GM19463 (cell line): Measurements from ENCODE around the gene FAM83E.
"Not testable (repeated sequence)": the region's sequence is repeated elsewhere in the genome, so short reads cannot be mapped to it uniquely, and the experiment has no call there.

ENCODE experiments used
- ATAC-seq: cut with Tn5 transposase; IDR thresholded peaks from one replicate; pipeline ENCODE4 v1.9.1; 2021; ENCODE audit warnings: mild to moderate bottlenecking, moderate library complexity; ENCODE audit not compliant: unreplicated experiment

The FAM83E gene

DNA sequence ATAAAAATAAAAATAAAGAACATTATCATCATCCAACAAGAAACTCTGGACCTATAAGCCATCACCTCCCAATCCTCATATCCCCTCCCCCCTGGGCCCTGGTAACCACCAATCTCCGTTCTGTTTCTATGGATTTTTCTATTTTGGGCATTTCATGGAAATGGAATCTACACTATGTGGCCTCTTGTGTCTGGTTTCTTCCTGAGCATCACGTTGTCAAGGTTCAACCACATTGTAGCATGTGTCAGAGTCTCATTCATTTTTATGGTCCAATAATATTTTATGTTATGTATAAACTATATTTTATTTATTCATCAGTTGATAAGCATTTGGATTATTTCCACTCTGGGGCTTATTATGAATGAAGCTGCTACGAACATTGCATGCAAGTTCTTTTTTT lies 36.0 kb downstream of the FAM83E start:
- no peak for ATAC-seq

DNA sequence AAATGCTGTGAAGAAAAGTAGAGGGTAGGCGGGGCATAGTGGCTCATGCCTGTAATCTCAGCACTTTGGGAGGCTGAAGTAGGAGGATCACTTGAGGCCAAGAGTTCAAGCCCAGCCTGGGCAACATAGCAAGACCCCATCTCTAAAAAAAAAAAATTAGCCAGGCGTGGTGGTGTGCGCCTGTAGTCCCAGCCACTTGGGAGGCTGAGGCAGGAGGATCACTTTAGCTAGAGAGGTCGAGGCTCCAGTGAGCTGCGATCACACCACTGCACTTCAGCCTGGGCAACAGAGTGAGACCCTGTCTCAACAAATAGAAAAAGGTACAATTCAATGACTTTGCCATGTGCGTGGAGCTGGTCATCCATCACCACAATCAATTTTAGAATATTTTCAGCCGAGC lies 37.0 kb downstream of the FAM83E start:
- ATAC-seq = not testable (repeated sequence)

DNA sequence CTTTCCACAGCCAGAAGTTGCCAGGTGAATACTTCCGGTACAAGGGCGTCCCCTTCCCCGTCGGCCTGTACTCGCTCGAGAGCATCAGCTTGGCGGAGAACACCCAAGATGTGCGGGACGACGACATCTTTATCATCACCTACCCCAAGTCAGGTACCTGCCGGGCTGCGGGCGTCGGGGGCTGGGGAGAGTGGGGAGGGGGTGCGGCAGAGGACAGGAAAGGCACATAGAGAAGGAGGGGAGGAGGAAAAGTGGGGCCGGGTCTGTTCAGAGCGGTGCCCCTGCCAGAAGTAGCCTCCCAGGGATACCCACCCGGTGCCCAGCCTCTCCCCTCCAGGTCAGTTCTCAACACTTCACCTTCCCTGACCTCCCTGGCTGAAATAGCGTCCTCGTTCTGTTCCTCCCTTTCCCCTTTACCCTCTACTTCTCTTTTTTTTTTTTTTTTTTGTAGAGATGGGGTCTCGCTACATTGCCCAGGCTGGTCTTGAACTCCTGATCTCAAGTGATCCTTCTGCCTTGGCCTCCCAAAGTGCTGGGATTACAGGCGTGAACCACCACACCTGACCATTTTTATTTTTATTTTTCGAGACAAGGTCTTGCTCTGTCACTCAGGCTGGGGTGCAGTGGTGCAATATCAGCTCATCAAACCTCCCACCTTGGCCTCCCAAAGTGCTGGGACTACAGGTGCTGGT lies 38.8 kb downstream of the FAM83E start:
- ATAC-seq = no peak

DNA sequence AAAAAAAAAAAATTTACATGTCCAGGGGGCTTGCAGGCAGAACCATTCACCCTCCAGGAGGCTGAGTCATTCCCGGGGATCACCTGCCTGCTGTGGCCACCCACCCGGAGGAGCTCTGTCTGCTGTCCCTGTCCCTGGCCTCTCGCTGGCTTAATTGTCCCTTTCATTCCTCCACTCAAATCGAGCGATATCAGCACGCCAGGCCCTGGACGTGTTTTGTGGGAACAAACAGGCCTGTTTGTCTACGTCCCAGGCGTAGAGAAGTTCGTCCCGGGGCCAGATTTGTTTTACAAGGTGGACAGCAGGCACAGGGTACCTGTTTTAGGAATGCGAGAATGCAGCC lies 41.7 kb downstream of the FAM83E start:
- no peak for ATAC-seq

DNA sequence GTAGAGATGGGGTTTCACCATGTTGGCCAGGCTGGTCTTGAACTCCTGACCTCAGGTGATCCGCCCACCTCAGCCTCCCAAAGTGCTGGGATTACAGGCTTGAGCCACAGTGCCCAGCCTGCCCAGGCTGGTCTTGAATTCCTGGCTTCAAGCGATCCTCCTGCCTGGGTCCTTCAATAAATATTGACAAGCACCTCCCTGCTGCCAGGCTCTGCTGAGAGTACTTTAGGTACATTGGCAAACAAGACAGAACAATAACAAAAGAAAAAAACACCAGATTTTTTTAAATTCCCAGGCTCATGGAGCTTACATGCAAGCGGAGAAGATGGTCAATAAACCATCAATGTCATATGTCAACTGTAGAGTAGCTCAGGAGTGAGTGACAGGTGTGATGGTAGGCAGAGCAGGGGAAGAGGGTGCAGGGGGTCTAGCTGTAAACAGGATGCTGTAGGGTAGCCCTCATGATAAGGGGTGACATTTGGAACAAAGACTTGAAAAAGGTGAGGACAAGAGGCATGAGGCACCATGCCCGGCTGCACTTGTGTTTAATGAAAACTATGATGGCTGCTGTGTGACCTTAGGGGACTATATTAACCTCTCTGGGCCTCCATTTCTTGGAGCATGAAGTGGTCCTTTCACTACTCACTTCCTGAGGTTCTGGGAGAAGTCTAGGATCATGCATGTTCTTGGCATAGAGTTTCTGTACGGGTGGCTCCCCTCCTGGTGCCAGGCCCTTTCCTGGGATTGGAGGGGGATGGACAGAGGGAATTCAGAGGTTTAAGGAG lies 43.3 kb downstream of the FAM83E start:
- no peak for ATAC-seq

DNA sequence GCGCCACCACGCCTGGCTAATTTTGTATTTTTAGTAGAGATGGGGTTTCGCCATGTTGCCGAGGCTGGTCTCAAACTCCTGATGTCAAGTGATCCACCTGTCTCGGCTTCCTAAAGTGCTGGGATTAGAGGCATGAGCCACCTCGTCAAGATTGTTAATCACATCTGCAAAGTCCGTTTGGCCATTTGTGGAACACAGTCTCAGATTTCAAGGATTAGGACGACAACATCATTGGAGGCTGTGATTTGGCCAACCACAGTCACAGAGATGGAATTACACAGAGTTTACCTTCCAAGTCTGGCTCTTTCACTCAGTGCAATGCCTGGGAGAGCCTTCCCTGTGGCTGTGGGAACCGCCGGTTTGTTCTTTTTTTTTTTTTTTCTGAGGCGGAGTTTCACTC lies 45.1 kb downstream of the FAM83E start:
- ATAC-seq = no peak

DNA sequence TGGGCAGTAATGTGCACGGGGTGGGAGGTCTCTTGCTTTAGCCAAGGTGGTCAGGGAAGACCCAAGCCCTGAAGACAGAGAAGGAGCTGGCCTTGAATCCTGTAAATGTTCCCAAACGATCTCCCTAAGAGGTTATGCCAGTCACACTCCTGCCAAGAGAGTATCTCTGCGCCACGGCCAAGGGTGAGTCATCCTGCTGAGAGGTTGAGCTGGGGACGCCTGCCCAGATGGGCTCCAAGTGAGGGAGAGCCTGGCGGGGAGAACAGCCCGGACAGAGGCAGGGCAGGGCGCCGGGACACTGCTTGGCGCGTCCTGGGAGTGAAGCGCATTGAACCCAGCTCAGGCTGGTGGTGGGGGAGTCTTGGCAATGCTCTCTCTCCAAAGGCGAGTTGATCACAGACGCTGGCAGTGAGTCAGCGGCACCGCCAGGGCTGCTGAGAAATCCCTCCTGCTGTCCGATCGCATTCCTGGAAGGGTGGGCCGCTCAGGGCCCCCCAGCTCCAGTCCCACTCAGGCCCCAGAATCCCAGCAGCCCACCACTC lies 46.5 kb downstream of the FAM83E start:
- no peak for ATAC-seq

DNA sequence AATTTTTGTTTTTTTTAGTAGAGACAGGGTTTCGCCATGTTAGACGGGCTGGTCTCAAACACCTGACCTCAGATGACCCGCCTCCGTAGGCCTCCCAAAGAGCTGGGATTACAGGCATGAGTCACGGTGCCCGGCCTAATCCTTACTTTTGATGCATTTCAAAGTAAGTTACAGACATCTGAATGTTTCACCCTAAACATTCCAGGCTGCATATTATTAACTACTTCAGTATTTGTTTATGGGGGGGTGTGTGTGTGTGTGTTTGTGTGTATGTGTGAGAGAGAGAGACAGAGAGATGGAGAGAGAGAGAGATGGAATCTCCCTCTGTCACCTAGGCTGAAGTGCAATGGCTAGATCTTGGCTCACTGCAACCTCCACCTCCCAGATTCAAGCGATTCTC lies 49.8 kb downstream of the FAM83E start:
- ATAC-seq = no peak
